Measurements from ENCODE around the gene UTP18. TPM values are rescaled to one million over a fixed set of nuclear protein-coding genes. Genes with fewer than 3 reads are reported as not detected.

Gene UTP18
- total RNA-seq, 1 donor from 2014 or later = 30.0 TPM

- no peaks in the 10 kb centered on the region for H3K27me3 ChIP-seq
- ATAC-seq = no peak
- H3K4me3 ChIP-seq = no peak overlapping the region
- no peak overlapping the region for H3K27ac ChIP-seq
- no peak for DNase-seq
- peaks cover 10% of the 10 kb centered on the region for H3K36me3 ChIP-seq
- intact Hi-C loops (cut with DNase I) = no loop called here
- H3K9me3 ChIP-seq = no peaks in the 10 kb centered on the region
- TF ChIP-seq, protein P1, sequence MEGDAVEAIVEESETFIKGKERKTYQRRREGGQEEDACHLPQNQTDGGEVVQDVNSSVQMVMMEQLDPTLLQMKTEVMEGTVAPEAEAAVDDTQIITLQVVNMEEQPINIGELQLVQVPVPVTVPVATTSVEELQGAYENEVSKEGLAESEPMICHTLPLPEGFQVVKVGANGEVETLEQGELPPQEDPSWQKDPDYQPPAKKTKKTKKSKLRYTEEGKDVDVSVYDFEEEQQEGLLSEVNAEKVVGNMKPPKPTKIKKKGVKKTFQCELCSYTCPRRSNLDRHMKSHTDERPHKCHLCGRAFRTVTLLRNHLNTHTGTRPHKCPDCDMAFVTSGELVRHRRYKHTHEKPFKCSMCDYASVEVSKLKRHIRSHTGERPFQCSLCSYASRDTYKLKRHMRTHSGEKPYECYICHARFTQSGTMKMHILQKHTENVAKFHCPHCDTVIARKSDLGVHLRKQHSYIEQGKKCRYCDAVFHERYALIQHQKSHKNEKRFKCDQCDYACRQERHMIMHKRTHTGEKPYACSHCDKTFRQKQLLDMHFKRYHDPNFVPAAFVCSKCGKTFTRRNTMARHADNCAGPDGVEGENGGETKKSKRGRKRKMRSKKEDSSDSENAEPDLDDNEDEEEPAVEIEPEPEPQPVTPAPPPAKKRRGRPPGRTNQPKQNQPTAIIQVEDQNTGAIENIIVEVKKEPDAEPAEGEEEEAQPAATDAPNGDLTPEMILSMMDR (IDR thresholded peaks at IDR 0.05) = no peak
- peaks cover 17% of the 10 kb centered on the region for H3K4me1 ChIP-seq
These were observed 32.2 kb upstream of the UTP18 start for GRCh38 chr17:51228161-51228560.

DNA sequence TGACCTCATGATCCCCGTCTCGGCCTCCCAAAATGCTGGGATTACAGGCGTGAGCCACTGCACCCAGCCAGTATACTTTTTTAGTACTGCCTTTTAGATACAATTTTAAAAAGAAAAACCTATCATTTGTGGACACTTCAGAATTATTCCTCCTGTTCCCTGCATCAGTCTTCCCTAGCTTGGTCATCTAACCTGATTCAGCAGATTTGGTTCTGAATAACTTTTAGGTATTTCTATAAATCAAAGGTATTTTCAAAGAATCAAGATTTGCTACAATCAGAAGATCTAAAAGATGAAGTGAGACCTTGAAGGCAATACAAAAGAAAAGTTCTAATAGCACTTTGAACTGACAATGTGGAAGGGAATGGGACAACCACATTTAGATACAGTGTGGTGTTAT lies 30.5 kb upstream of the UTP18 start:
- intact Hi-C loops (cut with DNase I) = no loop called here
- TF ChIP-seq, protein P1 (IDR thresholded peaks at IDR 0.05) = no peak
- no peaks in the 10 kb centered on the region for H3K36me3 ChIP-seq
- no peak overlapping the region for H3K4me3 ChIP-seq
- no peak for DNase-seq
- no peak for ATAC-seq
- H3K4me1 ChIP-seq = peaks cover 4% of the 10 kb centered on the region
- no peak overlapping the region for H3K27ac ChIP-seq
- H3K27me3 ChIP-seq = no peaks in the 10 kb centered on the region
- no peaks in the 10 kb centered on the region for H3K9me3 ChIP-seq

GRCh38 chr17:51230306-51230705 lies 30.0 kb upstream of the UTP18 start:
- H3K4me3 ChIP-seq = no peak overlapping the region
- intact Hi-C loops (cut with DNase I) = no loop called here
- H3K27ac ChIP-seq = no peak overlapping the region
- no peaks in the 10 kb centered on the region for H3K36me3 ChIP-seq
- no peaks in the 10 kb centered on the region for H3K4me1 ChIP-seq
- H3K9me3 ChIP-seq = no peaks in the 10 kb centered on the region
- DNase-seq (no peak), ATAC-seq (no peak)
- no peaks in the 10 kb centered on the region for H3K27me3 ChIP-seq
- TF ChIP-seq, protein P1 (IDR thresholded peaks at IDR 0.05) = no peak

GRCh38 chr17:51231999-51232398 lies 28.3 kb upstream of the UTP18 start:
- H3K27ac ChIP-seq = no peak overlapping the region

GRCh38 chr17:51234162-51234561 lies 26.2 kb upstream of the UTP18 start:
- intact Hi-C loops (cut with DNase I) = no loop called here
- TF ChIP-seq, protein P1 (IDR thresholded peaks at IDR 0.05) = no peak
- Histone ChIP-seq H3K4me3 (no peak overlapping the region), H3K36me3 (no peaks in the 10 kb centered on the region), H3K27ac (no peak overlapping the region), H3K9me3 (no peaks in the 10 kb centered on the region), H3K4me1 (peaks cover 4% of the 10 kb centered on the region), H3K27me3 (no peaks in the 10 kb centered on the region)
- DNase-seq = no peak
- no peak for ATAC-seq

More at GRCh38 chr17:51231999-51232398, 28.3 kb upstream of the UTP18 start:
- DNase-seq (no peak), ATAC-seq (peak; percentile 54)
- TF ChIP-seq, protein P1 (IDR thresholded peaks at IDR 0.05) = no peak
- Histone ChIP-seq H3K27me3 (no peaks in the 10 kb centered on the region), H3K4me3 (no peak overlapping the region), H3K36me3 (no peaks in the 10 kb centered on the region), H3K9me3 (no peaks in the 10 kb centered on the region), H3K4me1 (no peaks in the 10 kb centered on the region)
- intact Hi-C loops (cut with DNase I) = no loop called here

DNA sequence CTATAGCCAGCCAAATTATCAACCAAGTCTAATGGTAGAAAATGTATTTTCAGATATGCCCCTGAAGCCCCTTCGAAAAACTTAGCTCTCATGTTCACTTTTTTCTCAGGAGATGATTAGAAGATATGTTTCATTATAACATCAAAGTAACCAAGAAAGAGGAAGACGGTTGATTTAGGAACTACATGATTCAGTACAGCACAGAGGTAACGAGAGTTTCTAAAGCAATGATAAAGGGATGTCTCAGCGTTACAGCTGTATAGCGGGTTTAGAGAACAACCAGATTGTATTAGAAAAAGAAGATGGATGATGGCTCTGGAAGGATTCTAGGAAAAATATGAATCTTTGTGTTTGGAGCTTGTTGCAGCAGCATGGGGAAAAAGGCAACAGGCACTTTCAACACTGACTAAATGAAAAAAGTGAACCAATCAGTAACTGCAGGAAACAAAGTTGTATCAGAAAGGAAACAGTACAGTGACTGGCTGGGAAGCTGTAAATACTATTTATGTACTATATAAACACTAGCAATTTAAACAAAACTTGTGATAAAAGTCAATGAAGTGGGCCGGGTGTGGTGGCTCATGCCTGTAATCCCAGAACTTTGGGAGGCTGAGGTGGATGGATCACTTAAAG lies 22.0 kb upstream of the UTP18 start:
- TF ChIP-seq, protein P1 (IDR thresholded peaks at IDR 0.05) = no peak

More for the DNA sequence above, 22.0 kb upstream of the UTP18 start:
- Histone ChIP-seq H3K9me3 (no peaks in the 10 kb centered on the region), H3K4me3 (no peak overlapping the region), H3K4me1 (peaks cover 4% of the 10 kb centered on the region), H3K27me3 (no peaks in the 10 kb centered on the region), H3K36me3 (no peaks in the 10 kb centered on the region), H3K27ac (no peak overlapping the region)
- ATAC-seq (peak; percentile 49), DNase-seq (no peak)
- intact Hi-C loops (cut with DNase I) = no loop called here
